Naive B cell (primary cell): ENCODE measurements around the gene ESYT2. TPM values are rescaled to one million over a fixed set of nuclear protein-coding genes. Genes with fewer than 3 reads are reported as not detected.

ENCODE experiments used
- polyA plus RNA-seq, 6 donors: library from polyadenylated mRNA; unstranded; fragments of 300-500 nt; fragmentation: Illumina TruSeq; gene quantifications; one replicate each; pipeline ENCODE4 v1.2.3, GENCODE V29; 2021; ENCODE audit warnings: low read depth in 6 of 6

The ESYT2 gene
- polyA plus RNA-seq, 6 donors from 2014 or later = 15.4 to 23.0 (median 16.8) TPM

Other genes with a start within 250 kb of the ESYT2 start
- 1 to 10 TPM; 1.4 to 4.6 (median 3.8) TPM for gene PTPRN2, start 241.7 kb downstream of the ESYT2 start, polyA plus RNA-seq
- gene NCAPG2, start 124.7 kb downstream of the ESYT2 start, polyA plus RNA-seq = 1 to 10 TPM; 2.1 to 6.5 (median 4.0) TPM
- gene DYNC2I1, start 27.0 kb upstream of the ESYT2 start, polyA plus RNA-seq = 10 to 100 TPM; 12.6 to 20.4 (median 18.3) TPM